OCI-LY7 (cell line): Measurements from ENCODE around the gene RCOR1.

Source experiments
- CTCF ChIP-seq: fragments of 200-600 bp; sonication (generic); conservative IDR thresholded peaks from 2 replicates; pipeline ENCODE4 v1.5.1; 2014; ENCODE audit warnings: mild to moderate bottlenecking, antibody characterized with exemption, low read length, moderate library complexity, mixed read lengths
- EZH2phosphoT487 ChIP-seq: fragments of 200-600 bp; sonication (generic); IDR thresholded peaks from 2 replicates; pipeline ENCODE4 v1.6.1; 2018; ENCODE audit warnings: low read depth, borderline replicate concordance, mild to moderate bottlenecking, mixed run types, antibody characterized with exemption, low read length, moderate library complexity, mixed read lengths

DNA sequence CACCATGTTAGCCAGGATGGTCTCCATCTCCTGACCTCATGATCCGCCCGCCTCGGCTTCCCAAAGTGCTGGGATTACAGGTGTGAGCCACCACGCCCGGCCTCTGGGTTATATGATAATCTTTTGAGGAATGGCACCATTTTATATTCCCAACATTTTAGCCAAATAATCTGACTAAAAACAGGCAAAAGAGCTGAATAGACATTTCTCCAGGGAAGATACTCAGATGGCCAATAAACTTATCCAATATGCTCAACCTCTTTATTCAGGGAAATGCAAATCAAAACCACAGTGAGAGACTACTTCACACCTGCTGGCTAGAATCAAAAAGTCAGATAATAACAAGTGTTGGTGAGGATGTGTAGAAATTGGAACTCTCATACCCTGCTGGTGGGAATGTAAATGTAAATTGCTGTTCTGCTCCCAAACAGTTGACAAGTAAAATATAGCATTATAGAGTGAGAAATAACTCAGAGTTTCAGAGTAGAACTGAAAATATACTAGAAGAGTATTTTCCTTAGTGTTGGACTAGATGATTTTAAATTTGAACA is 80.0 kb downstream of the RCOR1 start:
- TF ChIP-seq CTCF (no peak), EZH2phosphoT487 (no peak)
